Erythroblast (primary cell): ENCODE data around the gene ZNF385C.

Experiments
- GATA1 ChIP-seq: IDR thresholded peaks from 2 replicates; pipeline ENCODE4 v1.6.1; 2011; ENCODE audit warnings: low read depth, mild to moderate bottlenecking, control low read depth, low read length, moderate library complexity
- POLR2A ChIP-seq: IDR thresholded peaks from 2 replicates; pipeline ENCODE4 v1.6.1; 2011; ENCODE audit warnings: mild to moderate bottlenecking, low read length

- TF ChIP-seq POLR2A, result no peak
- no peak for TF ChIP-seq GATA1
Measured at GRCh38 chr17:42125565-42125964, 27.3 kb upstream of the ZNF385C start.
